Measurements from ENCODE around the gene FARP2.
A peak's percentile ranks its signal among the peaks of the same experiment; 100 is the strongest.

FARP2 gene

GRCh38 chr2:241540771-241541561, 184.9 kb downstream of the FARP2 start:
- TF ChIP-seq JUND (IDR thresholded peaks at IDR 0.05; ENCODE audit: low read depth): no peak
- DNase-seq (ENCODE audit: low read depth in 1 of 2, low spot score in 1 of 2): peak; percentile 73 to 87
- in situ Hi-C loops (cut with HindIII; ENCODE audit: low pct_unique_long_range_greater_than_20kb, low sequenced_read_pairs): no loop called here

DNA sequence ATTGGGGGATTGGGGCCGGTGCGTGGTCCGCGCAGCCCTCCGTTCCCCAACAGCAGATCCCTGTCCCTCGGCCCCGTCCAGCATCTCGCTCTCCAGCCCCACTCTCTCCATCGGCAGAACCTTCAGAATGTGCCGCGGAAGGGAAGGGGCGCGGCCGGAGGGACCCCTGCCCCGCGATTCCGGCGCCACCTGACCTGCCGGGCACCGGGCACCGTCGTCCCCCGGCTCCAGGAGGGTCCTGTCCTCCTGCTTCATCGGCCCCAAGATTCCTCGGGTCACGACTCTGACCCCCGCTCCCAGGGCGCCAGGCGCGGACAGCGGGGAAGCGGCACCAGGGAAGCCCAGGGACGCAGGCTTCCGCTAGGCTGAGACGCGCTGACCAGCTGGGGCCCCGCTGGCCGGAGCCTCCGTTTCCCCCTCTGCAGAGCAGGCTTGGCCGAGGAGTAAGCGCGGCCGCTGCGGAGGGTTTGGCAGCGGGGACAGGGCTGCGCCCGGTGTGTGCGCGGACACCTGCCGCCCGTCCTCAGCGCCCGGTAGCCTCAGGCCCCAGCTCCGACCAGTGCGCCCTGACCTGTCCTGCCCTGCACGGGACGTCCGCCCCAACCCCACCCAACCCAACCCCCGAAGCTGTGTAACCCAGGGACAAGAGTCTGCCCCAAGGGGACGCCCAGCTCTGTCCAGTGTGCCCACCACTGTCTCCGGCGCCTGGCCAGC, 185.6 kb downstream of the FARP2 start:
- DNase-seq (ENCODE audit: low read depth in 1 of 2, low spot score in 1 of 2): no peak
- no peak for TF ChIP-seq JUND (IDR thresholded peaks at IDR 0.05; ENCODE audit: low read depth)
- in situ Hi-C loops (cut with HindIII; ENCODE audit: low pct_unique_long_range_greater_than_20kb, low sequenced_read_pairs): no loop called here

DNA sequence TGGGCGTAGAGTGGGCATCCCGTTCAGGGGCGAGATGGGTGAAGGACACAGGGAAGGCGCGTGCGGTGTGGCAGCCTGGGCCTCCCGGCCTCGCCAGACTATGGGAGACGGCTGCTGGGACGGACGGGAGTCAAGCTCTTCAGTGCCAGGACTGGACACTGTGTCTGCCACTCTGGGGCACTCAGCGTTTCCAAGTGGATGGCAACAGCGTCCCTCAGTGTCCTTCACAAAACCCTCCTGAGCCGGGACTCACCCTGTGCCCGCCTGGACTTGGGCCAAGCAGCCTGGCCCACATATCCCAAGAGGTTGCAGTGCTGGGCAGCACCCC, 186.2 kb downstream of the FARP2 start:
- no peak for TF ChIP-seq JUND (IDR thresholded peaks at IDR 0.05; ENCODE audit: low read depth)
- in situ Hi-C loops (cut with HindIII; ENCODE audit: low pct_unique_long_range_greater_than_20kb, low sequenced_read_pairs): no loop called here

More for the DNA sequence above, 186.2 kb downstream of the FARP2 start:
- no peak for DNase-seq (ENCODE audit: low read depth in 1 of 2, low spot score in 1 of 2)

Measured in T47D (cell line).